GM19452 (cell line): ENCODE data around the gene XXYLT1.

Experiments used
- ATAC-seq: cut with Tn5 transposase; IDR thresholded peaks from one replicate; pipeline ENCODE4 v1.9.1; 2021; ENCODE audit not compliant: unreplicated experiment

Gene XXYLT1

DNA sequence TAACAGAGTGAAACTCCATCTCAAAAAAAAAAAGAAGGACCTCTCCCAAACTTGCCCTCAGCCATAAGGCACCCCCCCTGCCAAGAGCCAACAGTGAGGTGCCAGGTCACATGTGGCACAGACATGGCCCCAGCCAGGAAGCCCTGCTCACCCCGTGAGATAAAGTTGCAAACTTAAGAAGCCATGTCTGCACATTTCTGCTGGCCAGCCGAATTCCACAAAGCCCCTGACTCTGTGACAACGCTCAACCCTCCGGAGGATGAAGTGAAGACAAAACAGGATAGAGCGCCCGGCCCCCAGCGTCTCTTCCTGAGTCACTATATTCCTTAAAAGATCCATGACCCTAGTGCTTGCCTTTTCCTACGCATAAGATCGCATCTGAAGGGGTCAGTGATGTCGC, 188.1 kb downstream of the XXYLT1 start:
- no peak for ATAC-seq

DNA sequence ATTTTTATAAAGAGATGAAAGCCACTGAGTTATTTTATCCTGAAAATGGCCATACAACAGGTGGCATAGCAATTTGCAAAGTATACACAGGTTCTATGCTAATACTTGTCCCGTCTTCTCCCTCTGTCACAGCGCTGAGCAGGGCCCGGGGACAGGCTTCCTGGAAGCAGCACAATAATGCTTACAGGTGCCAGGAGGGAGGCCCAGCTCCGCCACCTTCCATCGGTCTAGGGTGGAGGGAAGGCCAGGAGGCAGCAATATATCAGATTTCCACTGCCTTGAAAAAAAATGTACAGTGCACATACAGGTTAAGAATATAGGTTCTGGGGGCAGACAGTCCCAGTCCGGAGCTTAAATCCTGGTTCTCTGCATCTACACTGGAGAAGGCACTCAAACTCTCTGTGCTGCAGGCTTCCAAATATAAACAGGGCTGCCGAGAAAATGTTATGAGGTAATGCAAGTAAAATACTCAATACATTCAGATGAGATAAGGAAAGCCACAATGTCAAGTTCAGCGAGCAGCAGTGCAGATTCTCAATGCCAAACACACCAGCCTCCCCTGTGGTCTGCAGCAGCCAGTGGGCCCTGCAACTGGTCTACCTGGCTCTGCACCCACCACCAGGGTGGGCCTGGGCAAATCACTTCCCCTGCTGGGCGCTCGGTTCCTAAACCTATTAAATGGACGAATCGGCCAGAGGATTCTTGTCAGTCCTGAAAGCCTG, 189.6 kb downstream of the XXYLT1 start:
- ATAC-seq: no peak

DNA sequence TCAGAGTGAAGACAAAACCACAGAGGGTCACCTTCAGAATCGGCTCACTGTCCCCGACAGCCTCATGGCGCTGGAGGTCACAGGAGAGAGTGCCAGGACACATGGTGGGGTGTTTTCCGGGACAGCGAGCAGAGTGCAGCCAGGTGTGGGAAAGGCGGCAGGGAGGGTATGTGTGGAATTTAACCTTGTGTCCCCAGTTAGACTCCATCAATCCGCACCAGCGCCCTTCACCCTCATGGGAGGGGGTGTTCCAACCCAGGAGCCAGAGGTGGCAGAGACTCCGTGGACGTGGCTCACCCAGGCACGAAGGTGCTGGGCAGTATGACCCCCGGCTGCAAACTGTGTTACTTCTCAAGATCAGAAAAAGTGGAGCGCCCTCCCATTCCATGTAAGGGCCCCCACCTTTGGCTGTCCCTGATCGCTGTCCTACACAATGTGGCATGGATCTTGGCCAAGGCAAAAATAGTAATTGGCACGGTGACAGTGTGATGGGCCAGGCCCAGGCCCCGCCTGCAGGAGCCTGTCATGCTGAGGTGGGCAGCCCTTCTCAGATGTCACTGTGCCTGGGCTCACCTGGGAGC, 190.3 kb downstream of the XXYLT1 start:
- no peak for ATAC-seq

DNA sequence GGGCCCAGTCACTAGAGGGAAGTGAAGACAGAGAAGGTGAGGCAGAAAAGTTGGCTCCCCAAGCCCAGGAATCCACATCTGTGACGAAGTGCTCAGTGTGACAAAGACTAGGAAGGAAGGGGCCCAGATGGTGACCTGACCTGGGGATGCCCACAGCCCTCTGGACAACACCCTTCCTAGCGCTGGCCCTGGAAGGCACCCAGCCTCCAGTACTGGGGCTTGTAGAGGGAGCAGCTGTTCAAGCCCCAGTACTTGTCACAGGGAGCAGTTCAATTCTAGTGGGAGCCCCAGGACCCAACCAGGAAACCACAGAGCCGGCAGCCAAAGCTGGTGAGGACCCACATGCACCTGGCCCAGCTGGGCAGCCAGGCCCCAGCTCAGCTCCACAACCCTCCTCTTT, 190.8 kb downstream of the XXYLT1 start:
- ATAC-seq: no peak

DNA sequence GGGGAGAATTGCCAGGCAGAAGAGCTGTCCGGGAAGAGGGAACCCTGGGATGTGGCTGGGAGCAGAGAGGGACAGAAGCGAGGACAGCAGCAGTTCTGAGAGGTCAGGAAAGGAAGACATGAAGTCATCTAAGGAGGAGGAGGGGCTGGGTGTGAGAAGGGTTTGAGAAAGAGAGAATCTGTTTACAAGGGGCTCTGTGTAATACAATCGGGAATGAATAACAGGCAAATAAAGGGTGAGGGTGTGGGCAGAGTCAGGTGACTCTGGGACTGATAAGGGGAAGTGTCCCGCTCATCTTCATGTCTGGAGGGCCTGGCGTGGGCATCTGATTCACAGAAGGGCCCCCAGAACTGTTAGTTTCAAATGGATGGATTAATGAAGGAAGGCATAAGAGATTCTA, 191.3 kb downstream of the XXYLT1 start:
- ATAC-seq: no peak

DNA sequence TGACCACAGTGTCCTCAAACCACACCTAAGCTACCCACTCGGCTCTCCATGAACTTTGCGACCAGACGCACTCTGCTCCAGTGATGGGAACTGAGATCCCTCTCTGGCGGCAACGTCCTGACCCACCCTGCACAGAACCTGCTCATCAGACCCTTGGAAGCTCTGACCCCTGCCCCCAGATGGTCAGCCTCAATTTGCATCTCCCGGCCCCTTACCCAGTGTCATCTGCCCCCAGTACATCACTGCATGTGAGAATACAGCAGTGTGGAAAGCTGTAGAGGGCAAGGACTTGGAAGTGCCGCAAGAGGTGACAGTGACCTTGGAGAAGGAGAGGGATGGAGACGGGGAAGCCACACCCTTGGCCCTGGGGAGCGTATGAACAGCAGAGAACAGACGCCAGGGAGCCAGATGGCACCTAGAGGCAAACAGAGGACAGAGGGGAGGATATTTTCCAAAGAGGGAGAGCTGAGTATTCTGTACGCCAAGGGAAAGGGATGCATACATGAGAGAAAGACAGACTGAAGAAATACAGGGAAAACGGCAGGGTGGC, 192.0 kb downstream of the XXYLT1 start:
- no peak for ATAC-seq

DNA sequence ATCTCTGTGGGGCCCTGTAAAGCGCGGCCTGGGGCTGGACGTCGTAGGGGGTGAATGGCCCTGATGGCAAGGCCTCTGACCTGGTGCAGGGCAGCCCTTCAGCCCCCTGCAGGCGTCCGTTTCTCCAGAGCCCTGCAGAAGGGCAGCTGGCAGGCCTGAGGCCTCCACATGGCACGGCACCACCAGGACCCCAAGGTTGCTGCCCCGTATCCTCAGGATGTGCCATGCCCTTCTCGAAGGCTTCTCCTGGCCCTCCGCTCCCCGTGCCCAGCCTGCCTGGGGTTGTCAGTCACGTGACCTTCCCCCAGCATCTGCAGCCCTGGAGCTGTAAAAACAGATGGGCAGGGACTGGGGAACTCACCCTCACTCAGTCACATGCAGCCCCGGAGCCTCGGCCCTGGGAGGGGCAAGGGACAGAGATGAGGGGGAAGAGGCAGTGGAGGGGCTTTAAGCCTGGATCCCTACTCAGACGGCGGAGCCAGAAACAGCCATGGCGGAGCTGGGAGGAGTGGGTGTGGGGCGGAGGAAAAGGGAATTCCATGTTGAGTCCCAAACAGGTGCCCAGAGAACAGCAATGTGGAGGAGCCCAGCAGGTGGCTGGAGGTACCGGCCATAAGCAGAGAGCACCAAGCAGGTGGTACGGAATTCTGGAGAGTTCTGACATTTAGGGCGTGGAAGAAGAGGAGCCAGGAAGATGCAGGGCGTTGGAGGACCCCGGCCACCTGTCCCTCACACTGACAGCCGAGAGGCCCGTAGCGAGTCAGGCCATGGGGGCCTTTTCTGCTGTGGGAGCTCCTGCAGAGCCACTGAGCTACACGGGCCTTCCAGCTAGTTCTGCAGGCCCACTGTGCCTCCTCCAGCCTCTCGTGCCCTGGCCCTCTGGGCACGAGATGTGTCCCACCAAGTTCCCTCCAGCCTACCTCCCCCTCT, 193.1 kb downstream of the XXYLT1 start:
- no peak for ATAC-seq

DNA sequence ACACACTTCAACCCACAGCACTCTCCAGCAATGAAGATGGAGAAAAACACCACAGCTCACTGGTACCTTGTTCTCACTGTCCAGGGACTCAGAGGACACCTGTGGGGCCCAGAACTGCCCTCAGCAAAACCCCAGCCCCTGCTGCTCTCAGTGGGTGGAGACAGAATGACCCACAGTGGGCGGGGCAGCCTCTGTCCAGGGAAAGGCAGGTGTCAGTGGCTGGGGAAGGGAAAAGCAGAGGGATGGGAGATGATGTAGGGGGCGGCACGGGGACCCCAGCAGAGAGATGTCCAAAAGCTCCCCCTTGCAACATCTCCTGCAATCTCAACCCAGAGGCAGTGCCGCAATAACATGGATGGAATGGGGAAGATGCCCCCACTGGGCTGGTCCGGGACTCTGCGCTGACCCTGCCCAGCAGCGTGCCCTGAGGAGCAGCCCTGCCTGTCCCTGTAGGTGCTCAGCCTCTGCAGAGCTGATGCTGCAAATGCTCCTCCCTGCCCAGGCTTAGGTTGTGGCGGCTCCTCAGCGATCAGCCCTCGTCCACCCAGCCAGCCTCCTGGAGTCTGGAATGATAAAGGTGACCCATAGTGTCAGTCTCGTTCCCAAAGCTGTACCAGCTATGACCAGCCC, 193.9 kb downstream of the XXYLT1 start:
- no peak for ATAC-seq

DNA sequence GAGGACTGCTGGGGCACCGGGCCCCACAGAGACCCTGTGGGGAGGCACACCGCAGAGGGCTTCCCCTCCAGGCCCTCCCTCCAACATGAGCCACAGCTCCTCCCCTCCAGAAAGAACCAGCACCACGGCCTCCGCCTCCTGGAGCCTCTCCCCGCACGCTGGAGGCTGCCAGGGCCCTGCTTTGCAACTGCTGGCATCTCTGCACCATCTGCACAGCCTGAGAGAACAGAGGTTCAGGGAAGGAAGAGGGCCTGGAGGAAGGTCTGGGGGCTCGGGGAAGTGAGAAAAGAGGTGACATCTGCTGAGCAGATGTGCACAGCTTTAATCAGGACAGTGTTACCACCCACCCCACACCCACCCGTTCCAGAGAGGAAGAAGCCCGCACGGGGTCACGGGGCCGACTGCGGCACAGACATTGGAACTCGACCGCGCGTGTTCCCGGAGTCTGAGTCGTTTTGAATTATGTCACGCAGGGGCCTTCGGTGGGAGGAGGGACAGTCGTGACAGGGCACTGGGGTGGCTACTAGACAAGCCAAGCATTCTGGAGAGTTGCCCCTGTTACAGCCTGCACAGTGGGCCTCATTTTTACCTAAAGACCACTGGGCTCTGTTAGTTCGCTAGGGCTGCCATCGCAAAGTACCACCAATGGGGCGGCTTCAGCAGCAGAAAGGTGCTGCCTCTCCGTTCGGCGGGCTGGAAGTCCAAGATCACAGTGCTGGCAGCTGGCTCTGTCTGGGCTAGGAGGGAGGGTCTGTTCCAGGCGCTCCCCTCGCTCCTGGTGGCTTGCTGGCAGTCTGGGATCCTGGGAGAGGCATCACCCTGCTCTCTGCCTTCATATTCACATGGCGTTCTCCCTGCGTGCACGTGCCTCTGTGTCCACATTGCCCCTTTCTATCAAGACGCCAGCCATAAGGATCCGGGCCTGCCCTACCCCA, 194.8 kb downstream of the XXYLT1 start:
- ATAC-seq: no peak

DNA sequence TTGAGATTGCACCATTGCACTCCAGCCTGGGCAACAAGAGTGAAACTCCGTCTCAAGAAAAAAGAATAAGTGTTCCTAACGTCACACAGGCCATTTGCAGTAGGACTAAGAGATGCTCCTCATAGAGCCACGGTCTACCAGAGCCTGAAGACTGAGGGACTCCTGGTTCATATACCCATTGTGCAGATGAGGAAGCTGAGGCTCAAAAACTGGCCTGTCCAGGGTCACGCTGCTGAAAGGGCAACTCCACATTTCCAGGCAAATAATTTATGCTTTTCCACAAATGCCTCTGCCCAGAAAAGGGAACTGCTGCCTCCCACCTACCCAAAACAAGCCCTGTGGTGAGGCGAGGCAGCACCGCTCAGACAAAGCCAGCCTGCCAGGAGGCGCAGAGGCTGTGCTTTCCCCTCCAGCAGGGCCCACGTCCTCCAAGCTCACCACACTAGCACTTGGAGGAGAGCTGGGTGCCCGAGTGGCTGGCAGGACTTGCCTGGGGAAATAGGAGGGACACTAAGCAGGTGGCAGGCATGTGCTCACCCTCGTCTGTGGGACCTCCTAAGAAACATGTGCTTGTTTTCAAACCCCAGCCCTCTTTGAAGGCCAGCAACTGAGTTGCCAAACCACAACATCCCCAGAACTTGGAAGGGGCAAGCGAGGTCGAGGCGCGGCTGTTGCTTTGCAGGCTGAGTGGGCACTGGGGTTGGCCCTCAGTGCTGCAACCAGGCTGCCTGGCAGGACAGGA, 195.6 kb downstream of the XXYLT1 start:
- ATAC-seq: no peak

DNA sequence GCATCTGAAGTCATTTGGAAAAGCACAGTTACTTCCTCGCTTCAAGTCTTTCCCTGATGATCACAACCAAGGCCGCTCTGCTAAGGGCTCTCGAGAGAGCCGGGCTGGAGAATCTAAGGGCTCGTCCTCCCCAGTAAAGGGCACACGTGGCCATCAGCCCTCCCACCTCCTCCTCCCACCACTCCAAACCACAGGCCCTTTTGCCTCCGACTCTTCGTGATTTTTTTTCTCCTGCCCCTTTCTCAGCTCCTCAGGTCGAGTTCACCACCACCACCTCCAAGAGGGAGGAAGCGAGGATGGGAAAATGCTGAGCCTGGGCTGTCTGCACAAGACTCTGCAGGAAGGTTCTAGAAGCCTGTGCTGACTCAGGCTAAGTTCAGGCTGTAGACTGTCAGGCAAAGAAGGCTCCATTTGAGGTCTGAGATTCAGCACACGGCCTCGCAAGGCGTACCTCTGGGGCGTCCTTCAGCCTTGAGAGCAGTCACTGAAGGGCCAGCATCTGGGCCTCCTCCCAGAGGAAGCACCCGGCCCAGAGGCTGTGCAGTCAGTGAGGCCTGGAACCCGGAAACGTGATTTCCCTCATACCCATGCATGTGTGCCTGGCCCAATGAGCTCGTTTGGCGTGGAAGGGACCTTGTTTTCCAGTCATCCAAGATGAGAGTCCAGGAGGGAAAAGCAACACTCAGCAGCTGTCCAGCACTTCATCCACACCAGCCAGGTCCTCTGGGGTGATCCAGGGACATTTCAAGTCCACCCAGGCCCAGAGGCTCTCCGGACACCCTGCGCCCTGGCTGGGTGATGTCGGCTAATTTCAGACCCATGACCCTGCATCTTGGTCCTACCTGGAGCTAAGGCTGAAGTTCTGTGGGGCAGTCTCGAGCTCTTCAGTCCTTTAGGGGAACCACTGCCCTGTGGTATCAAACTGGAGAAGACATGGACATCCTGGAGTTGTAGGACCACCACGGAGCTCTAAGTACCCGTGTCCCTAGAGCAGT, 196.8 kb downstream of the XXYLT1 start:
- no peak for ATAC-seq

DNA sequence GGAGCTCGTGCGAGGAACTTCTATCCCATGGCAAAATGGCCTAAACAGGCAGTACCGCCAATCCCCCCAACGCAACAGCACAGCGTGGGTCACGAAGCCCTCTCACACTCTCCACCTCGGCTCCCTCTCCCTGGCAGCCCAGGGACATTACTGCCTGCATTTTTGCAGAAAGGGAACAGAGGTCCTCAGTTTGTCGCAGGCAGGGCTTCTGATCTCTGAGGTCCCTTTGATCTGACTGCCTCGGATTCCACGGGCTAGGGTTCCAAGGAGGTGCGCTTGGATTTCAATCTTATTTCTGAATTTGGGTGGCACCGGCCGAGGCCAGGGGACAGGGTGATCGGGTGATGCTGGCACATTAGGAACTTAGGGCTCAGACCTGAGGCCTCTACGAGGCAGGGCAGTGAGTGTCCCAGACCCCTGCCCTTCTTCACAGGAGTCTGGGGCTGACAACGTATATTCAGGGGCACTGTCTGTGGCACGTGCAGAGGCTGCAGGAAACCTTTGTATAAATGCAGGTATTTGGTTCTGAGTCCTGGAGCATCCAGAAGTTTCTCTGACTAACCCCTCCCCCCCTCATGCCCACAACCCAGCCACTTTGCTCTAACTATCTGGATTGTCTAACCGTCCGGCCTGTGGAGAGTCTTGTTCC, 197.9 kb downstream of the XXYLT1 start:
- no peak for ATAC-seq

DNA sequence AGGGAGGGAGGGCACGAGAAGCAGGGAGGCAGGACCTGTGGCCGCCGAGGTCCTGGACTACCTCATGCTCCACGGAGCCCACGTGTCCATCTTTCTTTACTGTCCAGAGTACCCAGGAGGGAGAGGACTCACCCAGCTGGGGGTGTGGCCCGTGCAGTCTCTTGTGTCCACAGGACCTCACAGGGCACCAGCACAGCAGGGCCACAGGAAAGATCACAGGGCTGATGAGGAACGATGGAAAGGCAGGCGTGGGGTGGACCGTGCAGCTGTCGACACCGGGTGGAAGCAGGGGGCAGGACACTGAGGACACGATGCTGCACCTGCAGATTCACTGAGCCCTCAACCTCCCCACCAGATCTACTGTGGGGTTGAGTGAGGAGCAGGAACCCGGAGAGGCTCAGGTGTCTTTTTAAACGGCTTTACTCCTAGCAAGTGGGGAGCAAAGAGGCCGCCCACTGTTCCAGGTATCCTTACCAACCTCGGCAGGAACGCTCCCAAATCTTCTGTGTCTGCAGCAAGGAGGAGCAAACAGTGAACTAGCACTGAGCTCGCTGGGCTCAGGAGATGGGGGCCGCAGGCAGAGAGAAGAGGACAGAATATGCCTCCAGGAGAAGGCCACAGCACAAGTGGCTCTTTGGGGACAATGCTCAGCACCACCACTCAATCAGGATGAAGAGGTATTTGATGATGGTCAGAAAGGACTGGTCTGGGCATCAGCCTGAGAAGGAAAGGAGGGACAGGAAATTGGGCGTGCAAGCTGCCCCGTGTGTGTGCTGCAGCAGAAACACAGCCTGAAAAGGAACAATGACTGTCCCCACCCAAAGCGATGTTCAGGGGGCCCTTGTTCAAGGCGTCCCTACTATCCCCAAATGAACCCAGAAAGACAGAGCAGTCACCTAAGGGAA, 198.8 kb downstream of the XXYLT1 start:
- ATAC-seq: no peak

DNA sequence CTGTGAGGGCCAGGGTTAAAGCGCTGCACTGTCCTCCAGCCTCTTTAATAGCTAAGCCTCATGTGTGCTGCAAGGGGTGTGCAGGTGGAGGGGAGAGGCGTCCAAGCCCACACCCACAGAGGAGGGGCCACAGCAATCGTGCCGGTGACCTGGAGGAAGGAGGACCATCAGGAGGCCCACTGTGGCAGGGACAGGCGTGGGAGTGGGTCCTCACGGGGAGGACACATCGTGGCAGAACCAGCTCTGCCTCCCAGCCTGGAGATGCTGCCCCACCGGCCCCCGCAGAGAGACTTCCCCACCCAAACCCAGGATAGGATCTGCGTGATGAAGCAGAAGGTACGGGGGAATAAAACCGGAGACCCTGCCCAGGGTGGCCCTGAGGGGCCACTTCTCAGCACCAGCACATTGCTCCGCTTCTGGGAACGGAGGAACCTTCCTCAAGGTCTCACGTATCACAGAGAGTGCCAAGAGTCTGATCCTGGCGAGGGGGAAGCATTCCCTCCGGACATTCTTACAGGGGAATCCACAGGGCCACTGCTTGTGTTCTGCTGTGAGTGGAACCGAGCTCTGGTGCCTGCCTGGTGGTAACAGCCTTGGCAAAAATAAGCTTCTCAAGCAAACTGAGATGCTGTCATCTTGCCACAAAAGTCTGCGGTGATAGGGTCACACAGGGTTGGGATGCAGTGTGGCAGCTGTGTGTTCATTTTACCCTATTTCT, 199.8 kb downstream of the XXYLT1 start:
- ATAC-seq: no peak

DNA sequence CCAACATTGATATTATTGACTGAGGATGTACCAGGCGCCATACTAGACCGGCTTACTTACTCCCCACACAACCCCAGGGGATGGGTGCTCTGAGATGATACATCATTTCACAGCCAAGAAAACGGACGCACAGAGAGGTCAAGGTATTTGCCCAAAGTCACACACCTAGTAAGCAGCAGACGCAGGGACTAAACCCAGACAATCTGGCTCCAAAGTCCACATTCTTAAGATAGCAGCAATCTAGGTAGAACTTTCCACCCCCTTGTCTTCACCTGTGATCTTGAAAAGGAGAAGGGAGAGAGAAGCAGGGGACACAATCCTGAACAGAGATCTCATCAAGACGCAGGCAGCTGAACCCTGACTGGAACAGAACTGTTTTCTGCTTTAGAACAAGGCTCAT, 200.6 kb downstream of the XXYLT1 start:
- no peak for ATAC-seq
